Glutamatergic neuron (in vitro differentiated cells): ENCODE results near the gene CYP27A1. TPM values are rescaled to one million over a fixed set of nuclear protein-coding genes. Genes with fewer than 3 reads are reported as not detected.

Experiments
- DNase-seq: peaks from one replicate; pipeline ENCODE4 v3.0.0; 2022
- H3K27ac Mint-ChIP-seq: one replicate; pipeline ENCODE4 v1.8.0; 2020; ENCODE audit warnings: mild to moderate bottlenecking, mixed read lengths, inconsistent platforms; ENCODE audit not compliant: unreplicated experiment
- H3K27me3 Mint-ChIP-seq: one replicate; pipeline ENCODE4 v1.8.0; 2020; ENCODE audit warnings: mild to moderate bottlenecking, moderate library complexity, mixed read lengths, inconsistent platforms; ENCODE audit not compliant: unreplicated experiment
- H3K36me3 Mint-ChIP-seq: one replicate; pipeline ENCODE4 v1.8.0; 2020; ENCODE audit warnings: mild to moderate bottlenecking, mixed read lengths, inconsistent platforms; ENCODE audit not compliant: unreplicated experiment
- H3K4me1 Mint-ChIP-seq: one replicate; pipeline ENCODE4 v1.8.0; 2020; ENCODE audit warnings: mild to moderate bottlenecking, low read depth, mixed read lengths, inconsistent platforms; ENCODE audit not compliant: unreplicated experiment
- H3K4me3 Mint-ChIP-seq: one replicate; pipeline ENCODE4 v1.8.0; 2020; ENCODE audit warnings: mild to moderate bottlenecking, mixed read lengths, inconsistent platforms; ENCODE audit not compliant: unreplicated experiment
- H3K9me3 Mint-ChIP-seq: one replicate; pipeline ENCODE4 v1.8.0; 2020; ENCODE audit warnings: mild to moderate bottlenecking, moderate library complexity, mixed read lengths, inconsistent platforms; ENCODE audit not compliant: unreplicated experiment
- CTCF ChIP-seq: fragments of 200-600 bp; sonication (generic); IDR thresholded peaks from one replicate; pipeline ENCODE4 v1.5.0; 2021; ENCODE audit not compliant: partially characterized antibody, unreplicated experiment
- total RNA-seq: library from RNA; stranded (reverse); fragmentation: NEBNext Ultra II Directional; extraction: Animal tissue kit (Norgen Biotek cat#: 25700); gene quantifications from one replicate; pipeline ENCODE4 v1.2.1, GENCODE V29; 2021; ENCODE audit not compliant: unreplicated experiment

CYP27A1 gene
- total RNA-seq, 1 donor from 2014 or later = 0.98 TPM

GRCh38 chr2:218814540-218815243 lies 32.7 kb downstream of the CYP27A1 start:
- no peak overlapping the region for H3K27ac Mint-ChIP-seq
- no peaks in the 10 kb centered on the region for H3K9me3 Mint-ChIP-seq
- no peaks in the 10 kb centered on the region for H3K36me3 Mint-ChIP-seq
- no peaks in the 10 kb centered on the region for H3K4me1 Mint-ChIP-seq
- H3K4me3 Mint-ChIP-seq = no peak overlapping the region
- DNase-seq = no peak
- TF ChIP-seq CTCF = no peak
- H3K27me3 Mint-ChIP-seq = peaks cover 7% of the 10 kb centered on the region

DNA sequence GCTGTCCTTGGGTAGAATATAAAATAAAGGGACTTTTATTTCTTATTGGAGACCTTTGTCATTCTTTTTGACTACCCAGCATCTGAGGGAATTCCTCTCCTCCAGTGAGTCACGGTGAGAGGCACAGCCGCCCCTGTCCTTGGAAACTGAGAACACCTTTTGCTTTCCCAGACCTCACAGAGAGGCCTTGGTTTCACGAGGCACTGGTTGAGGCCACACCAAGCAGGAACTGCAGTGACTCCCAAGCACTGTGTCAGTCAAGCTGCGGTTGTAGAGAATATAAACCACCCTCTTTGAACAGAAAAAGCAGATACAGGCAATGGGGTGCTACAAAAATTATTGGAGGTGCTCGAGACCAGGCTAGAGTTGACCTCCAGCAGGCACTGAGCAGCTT lies 33.3 kb downstream of the CYP27A1 start:
- Mint-ChIP-seq H3K4me1 (no peaks in the 10 kb centered on the region), H3K9me3 (no peaks in the 10 kb centered on the region), H3K4me3 (no peak overlapping the region), H3K27me3 (peaks cover 7% of the 10 kb centered on the region), H3K36me3 (no peaks in the 10 kb centered on the region), H3K27ac (no peak overlapping the region)
- DNase-seq = no peak
- no peak for TF ChIP-seq CTCF

DNA sequence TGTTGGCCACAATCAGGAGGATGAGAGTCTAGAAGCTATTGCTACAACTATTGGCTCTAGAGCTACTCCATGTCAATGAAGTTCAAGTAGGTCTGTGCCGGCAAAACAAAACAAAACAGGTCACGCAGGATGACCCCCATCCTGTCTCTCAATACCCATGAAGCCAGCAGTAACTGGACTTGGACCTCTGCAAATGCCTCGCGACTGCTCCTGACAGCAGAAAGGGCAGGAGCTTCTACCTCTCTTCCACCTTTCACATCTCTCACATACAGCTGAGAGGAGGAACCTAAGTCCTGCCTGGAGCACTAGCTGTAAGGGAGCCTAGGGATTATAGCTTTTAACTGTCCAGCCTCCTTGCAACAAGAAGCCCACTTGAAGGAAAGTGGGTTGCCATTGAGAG lies 33.7 kb downstream of the CYP27A1 start:
- Mint-ChIP-seq H3K9me3 (no peaks in the 10 kb centered on the region), H3K36me3 (no peaks in the 10 kb centered on the region), H3K4me1 (no peaks in the 10 kb centered on the region), H3K27me3 (peaks cover 7% of the 10 kb centered on the region), H3K27ac (no peak overlapping the region), H3K4me3 (no peak overlapping the region)
- TF ChIP-seq CTCF = no peak
- DNase-seq = no peak

DNA sequence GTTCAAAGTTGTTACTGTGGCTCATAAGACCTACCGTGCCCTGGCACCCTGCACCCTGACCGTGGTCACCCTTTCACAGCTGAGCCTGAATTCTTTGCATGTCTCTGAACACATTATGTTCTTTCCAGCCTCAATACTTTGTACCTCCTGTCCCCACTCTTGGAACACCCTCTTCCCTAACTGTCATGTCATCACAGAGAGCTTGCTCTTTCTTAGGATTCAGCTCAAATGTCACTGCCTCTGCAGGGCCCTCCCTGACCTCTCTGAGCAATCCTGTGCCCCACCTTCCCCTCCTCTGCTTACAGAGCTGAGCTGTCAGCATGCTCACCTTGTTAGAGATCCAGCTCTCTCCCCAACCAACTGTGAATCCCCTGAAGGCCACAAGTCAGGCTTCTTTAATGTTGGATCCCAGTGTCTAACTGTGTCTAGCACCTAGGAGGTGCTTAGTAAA lies 34.6 kb downstream of the CYP27A1 start:
- DNase-seq = no peak
- H3K27ac Mint-ChIP-seq = no peak overlapping the region
- no peaks in the 10 kb centered on the region for H3K4me1 Mint-ChIP-seq
- H3K36me3 Mint-ChIP-seq = no peaks in the 10 kb centered on the region
- no peaks in the 10 kb centered on the region for H3K9me3 Mint-ChIP-seq
- H3K4me3 Mint-ChIP-seq = no peak overlapping the region
- H3K27me3 Mint-ChIP-seq = peaks cover 7% of the 10 kb centered on the region
- TF ChIP-seq CTCF = no peak

DNA sequence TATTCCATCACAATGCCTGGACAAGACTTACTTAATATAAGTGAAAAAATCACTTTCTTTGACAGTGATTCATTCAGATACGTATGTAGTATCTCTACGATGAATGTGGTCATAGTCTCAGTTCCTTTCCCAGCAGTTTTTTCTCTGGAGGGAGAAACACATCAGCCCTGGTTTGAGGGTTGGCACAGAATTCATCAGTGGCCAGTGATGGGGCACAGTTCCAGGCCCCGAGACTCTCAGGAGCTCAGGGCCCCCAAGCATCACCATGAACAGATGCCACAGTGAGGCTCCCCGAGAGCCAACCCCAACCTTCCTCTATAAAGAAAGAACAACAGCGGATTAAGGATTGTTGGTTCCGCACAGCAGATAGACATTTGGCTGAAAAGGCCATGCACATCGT lies 37.1 kb downstream of the CYP27A1 start:
- H3K27me3 Mint-ChIP-seq = peaks cover 2% of the 10 kb centered on the region
- TF ChIP-seq CTCF = no peak
- H3K9me3 Mint-ChIP-seq = no peaks in the 10 kb centered on the region
- H3K36me3 Mint-ChIP-seq = no peaks in the 10 kb centered on the region
- no peak for DNase-seq
- no peak overlapping the region for H3K4me3 Mint-ChIP-seq
- H3K4me1 Mint-ChIP-seq = peaks cover 3% of the 10 kb centered on the region
- no peak overlapping the region for H3K27ac Mint-ChIP-seq
